K562 (cell line): ENCODE measurements around the gene NEUROD2. TPM values are rescaled to one million over a fixed set of nuclear protein-coding genes. Genes with fewer than 3 reads are reported as not detected.

ENCODE experiments used
- BRD9 ChIP-seq: fragments of 450-650 bp; IDR thresholded peaks from 2 replicates; pipeline ENCODE4 v1.6.1; 2018; ENCODE audit warnings: low read depth; ENCODE audit not compliant: partially characterized antibody
- CBX1 ChIP-seq: sonication (generic); IDR thresholded peaks from 2 replicates; pipeline ENCODE4 v1.6.1; 2016; ENCODE audit warnings: antibody characterized with exemption, low read depth, mild to moderate bottlenecking
- ESRRA ChIP-seq: fragments of 450-650 bp; IDR thresholded peaks from 2 replicates; pipeline ENCODE4 v1.6.1; 2014; ENCODE audit warnings: low read depth, mild to moderate bottlenecking, moderate library complexity, borderline replicate concordance
- FOXJ3 ChIP-seq: sonication (generic); formaldehyde crosslinking; IDR thresholded peaks from 2 replicates; pipeline ENCODE4 v1.4.0; 2020; ENCODE audit warnings: mild to moderate bottlenecking, missing genetic modification reagents
- MAZ ChIP-seq, 2 experiments: fragments of 450-650 bp in 1 of 2; sonication (generic) in 1 of 2; formaldehyde crosslinking; IDR thresholded peaks in 1 of 2; conservative IDR thresholded peaks in 1 of 2; 2 replicates each; pipeline versions ENCODE4 v1.4.0 to v1.5.0; 2020; ENCODE audit warnings: mild to moderate bottlenecking in 1 of 2, missing genetic modification reagents in 1 of 2
- NFXL1 ChIP-seq: fragments of 450-650 bp; formaldehyde crosslinking; IDR thresholded peaks from 2 replicates; pipeline ENCODE4 v1.4.0; 2021; ENCODE audit warnings: mild to moderate bottlenecking
- SIRT6 ChIP-seq: IDR thresholded peaks from one replicate; pipeline ENCODE4 v1.6.1; 2012; ENCODE audit warnings: low read depth, mild to moderate bottlenecking, control low read depth, inconsistent platforms, low read length, moderate library complexity
- SMARCA4 ChIP-seq: fragments of 450-650 bp; IDR thresholded peaks from 2 replicates; pipeline ENCODE4 v1.6.1; 2016
- SMARCA5 ChIP-seq: fragments of 450-650 bp; IDR thresholded peaks from 2 replicates; pipeline ENCODE4 v1.6.1; 2016
- STAT5A ChIP-seq: IDR thresholded peaks from 2 replicates; pipeline ENCODE4 v1.6.1; 2012; ENCODE audit warnings: low read length, inconsistent platforms, borderline replicate concordance
- TAF1 ChIP-seq: IDR thresholded peaks from 2 replicates; pipeline ENCODE4 v1.6.1; 2011; ENCODE audit warnings: mild to moderate bottlenecking, low read length, moderate library complexity; ENCODE audit not compliant: insufficient read depth, control insufficient read depth, severe bottlenecking; ENCODE audit errors: extremely low read depth
- TAF7 ChIP-seq: fragments of 450-650 bp; IDR thresholded peaks from 2 replicates; pipeline ENCODE4 v1.6.1; 2016; ENCODE audit warnings: missing genetic modification characterization, missing compliant biosample characterization
- ZBTB7A ChIP-seq: IDR thresholded peaks from 2 replicates; pipeline ENCODE4 v1.6.1; 2011; ENCODE audit warnings: low read depth, mild to moderate bottlenecking, low read length, moderate library complexity, borderline replicate concordance; ENCODE audit not compliant: control insufficient read depth
- ZNF140 ChIP-seq: fragments of 250-450 bp; sonication (Bioruptor Pico); IDR thresholded peaks from 2 replicates; pipeline ENCODE4 v1.8.0; 2021; ENCODE audit warnings: moderate library complexity, mild to moderate bottlenecking, inconsistent platforms
- polyA plus RNA-seq, 8 experiments: library from polyadenylated mRNA; depleted of rRNA in 4 of 8; stranded (reverse) in 5 of 8; unstranded in 3 of 8; fragments of >200 nt; fragmentation: Nextera tagmentation in 2 of 8; fragmentation: Illumina TruSeq in 1 of 8; extraction: Ambion mirVana in 2 of 8; extraction: Trizol in 1 of 8; gene quantifications; 2 replicates each; pipeline versions ENCODE4 v1.2.1 to v1.2.3, GENCODE V29; 2011 to 2014; ENCODE audit warnings: inconsistent platforms in 1 of 8, missing spikeins in 1 of 8
- total RNA-seq, 7 experiments: library from RNA; depleted of rRNA in 6 of 7; stranded (reverse); fragments of >200 nt in 6 of 7; fragmentation: Illumina TruSeq in 2 of 7; extraction: Trizol in 2 of 7; gene quantifications; 2 replicates each; pipeline versions ENCODE4 v1.2.1 to v1.2.3, GENCODE V29; 2011 to 2021; ENCODE audit warnings: low replicate concordance in 1 of 7
- TF ChIP-seq, protein P1 (sequence below), 2 experiments: fragments of 450-650 bp; formaldehyde crosslinking in 1 of 2; IDR thresholded peaks; 2 replicates each; pipeline versions ENCODE4 v1.4.0 to v1.6.1; 2014 to 2020; ENCODE audit warnings: mild to moderate bottlenecking in 2 of 2, borderline replicate concordance in 1 of 2, low read depth in 1 of 2
- TF ChIP-seq, protein P2 (sequence below): fragments of 200-800 bp; sonication (Bioruptor generic); IDR thresholded peaks from 2 replicates; pipeline ENCODE4 v1.6.1; 2017; ENCODE audit warnings: missing genetic modification characterization, missing compliant biosample characterization

The NEUROD2 gene
- total and polyA plus RNA-seq, 9 of the 15 experiments (the other 6 are each of a cell fraction or from before 2014, with no cell fraction given): not detected

DNA sequence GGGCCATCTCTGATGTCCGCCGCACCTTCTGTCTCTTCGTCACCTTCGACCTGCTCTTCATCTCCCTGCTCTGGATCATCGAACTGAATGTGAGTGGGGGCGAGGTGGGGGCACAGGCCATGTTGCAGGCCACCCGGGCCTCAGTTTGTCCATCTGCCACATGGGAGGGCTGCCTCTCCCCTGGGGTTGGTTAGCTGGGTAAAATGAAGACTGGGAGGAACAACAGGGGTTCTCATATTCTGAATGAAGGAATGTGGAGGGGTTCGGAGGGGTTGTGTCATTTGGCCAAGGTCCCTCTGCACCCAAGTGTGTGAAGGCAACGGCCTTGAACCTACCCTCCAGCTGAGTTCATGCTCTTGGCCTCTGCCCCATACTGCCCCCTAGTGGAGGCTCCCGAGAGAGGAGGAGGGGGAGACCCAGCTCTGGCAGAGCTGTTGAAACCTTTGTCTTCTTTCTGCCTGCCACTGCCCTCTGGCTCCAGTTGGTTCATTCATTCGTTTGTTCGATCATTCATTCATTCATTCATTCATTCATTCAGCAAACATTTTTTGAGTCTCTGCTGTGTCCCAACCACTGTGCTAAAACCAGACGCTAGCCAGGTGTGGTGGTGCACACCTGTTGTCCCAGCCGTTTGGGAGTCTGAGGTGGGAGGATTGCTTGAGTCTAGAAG lies 46.1 kb upstream of the NEUROD2 start (continued):
- TF ChIP-seq, protein P1, sequence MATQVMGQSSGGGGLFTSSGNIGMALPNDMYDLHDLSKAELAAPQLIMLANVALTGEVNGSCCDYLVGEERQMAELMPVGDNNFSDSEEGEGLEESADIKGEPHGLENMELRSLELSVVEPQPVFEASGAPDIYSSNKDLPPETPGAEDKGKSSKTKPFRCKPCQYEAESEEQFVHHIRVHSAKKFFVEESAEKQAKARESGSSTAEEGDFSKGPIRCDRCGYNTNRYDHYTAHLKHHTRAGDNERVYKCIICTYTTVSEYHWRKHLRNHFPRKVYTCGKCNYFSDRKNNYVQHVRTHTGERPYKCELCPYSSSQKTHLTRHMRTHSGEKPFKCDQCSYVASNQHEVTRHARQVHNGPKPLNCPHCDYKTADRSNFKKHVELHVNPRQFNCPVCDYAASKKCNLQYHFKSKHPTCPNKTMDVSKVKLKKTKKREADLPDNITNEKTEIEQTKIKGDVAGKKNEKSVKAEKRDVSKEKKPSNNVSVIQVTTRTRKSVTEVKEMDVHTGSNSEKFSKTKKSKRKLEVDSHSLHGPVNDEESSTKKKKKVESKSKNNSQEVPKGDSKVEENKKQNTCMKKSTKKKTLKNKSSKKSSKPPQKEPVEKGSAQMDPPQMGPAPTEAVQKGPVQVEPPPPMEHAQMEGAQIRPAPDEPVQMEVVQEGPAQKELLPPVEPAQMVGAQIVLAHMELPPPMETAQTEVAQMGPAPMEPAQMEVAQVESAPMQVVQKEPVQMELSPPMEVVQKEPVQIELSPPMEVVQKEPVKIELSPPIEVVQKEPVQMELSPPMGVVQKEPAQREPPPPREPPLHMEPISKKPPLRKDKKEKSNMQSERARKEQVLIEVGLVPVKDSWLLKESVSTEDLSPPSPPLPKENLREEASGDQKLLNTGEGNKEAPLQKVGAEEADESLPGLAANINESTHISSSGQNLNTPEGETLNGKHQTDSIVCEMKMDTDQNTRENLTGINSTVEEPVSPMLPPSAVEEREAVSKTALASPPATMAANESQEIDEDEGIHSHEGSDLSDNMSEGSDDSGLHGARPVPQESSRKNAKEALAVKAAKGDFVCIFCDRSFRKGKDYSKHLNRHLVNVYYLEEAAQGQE (IDR thresholded peaks at IDR 0.05; ENCODE audit: borderline replicate concordance): peak; percentile 59; the same call in 1 of the 2 replicates
- TF ChIP-seq, protein P1 (CRISPR knock-in tag; IDR thresholded peaks at IDR 0.05; ENCODE audit: low read depth): no peak
- TF ChIP-seq MAZ (CRISPR knock-in tag; conservative IDR thresholded peaks at IDR 0.05 in 1 of 2, IDR thresholded peaks at IDR 0.05 in 1 of 2) (peak in 1 of 2 experiments; percentile 64; a peak in 2 of 4 replicates), STAT5A (no peak), SIRT6 (no peak), ESRRA (peak; percentile 56), ZBTB7A (peak; percentile 35; the same call in 1 of the 2 replicates), SMARCA4 (peak; percentile 68), NFXL1 (CRISPR knock-in tag) (no peak), CBX1 (no peak), SMARCA5 (peak; percentile 75), ZNF140 (CRISPR knock-in tag) (no peak), TAF7 (tag) (peak; percentile 27; the same call in 1 of the 2 replicates), FOXJ3 (CRISPR knock-in tag) (no peak), TAF1 (no peak), BRD9 (peak; percentile 22)
- TF ChIP-seq, protein P2, sequence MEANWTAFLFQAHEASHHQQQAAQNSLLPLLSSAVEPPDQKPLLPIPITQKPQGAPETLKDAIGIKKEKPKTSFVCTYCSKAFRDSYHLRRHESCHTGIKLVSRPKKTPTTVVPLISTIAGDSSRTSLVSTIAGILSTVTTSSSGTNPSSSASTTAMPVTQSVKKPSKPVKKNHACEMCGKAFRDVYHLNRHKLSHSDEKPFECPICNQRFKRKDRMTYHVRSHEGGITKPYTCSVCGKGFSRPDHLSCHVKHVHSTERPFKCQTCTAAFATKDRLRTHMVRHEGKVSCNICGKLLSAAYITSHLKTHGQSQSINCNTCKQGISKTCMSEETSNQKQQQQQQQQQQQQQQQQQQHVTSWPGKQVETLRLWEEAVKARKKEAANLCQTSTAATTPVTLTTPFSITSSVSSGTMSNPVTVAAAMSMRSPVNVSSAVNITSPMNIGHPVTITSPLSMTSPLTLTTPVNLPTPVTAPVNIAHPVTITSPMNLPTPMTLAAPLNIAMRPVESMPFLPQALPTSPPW (CRISPR knock-in tag): peak; percentile 66
